IPS-NIHi7 (cell line): ENCODE data around the gene GSC.
"Not testable (repeated sequence)": the region's sequence is repeated elsewhere in the genome, so short reads cannot be mapped to it uniquely, and the experiment has no call there.

Experiments
- DNase-seq: peaks from one replicate; pipeline ENCODE4 v3.0.0; 2012; ENCODE audit warnings: mixed read lengths; ENCODE audit errors: extremely low spot score

GSC gene

GRCh38 chr14:94771906-94772490 is 2.1 kb upstream of the GSC start:
- no peak for DNase-seq

- no peak for DNase-seq
These were observed 1.4 kb upstream of the GSC start for GRCh38 chr14:94771158-94771905.

GRCh38 chr14:94770815-94771157 is 873 bp upstream of the GSC start:
- DNase-seq, result no peak

GRCh38 chr14:94770251-94770749 is 387 bp upstream of the GSC start:
- no peak for DNase-seq

- DNase-seq, result peak; percentile 6
These were observed 1.2 kb downstream of the GSC start for GRCh38 chr14:94768521-94769390.

- DNase-seq, result no peak
These were observed 1.8 kb downstream of the GSC start for GRCh38 chr14:94768141-94768520.

- DNase-seq, result no peak
These were observed 2.5 kb downstream of the GSC start for GRCh38 chr14:94767321-94767878.

GRCh38 chr14:94764573-94764972 is 5.3 kb downstream of the GSC start:
- DNase-seq, result no peak

- no peak for DNase-seq
These were observed 7.5 kb downstream of the GSC start for GRCh38 chr14:94762431-94762830.

GRCh38 chr14:94761997-94762377 is 7.9 kb downstream of the GSC start:
- no peak for DNase-seq

GRCh38 chr14:94761348-94761996 is 8.4 kb downstream of the GSC start:
- no peak for DNase-seq

GRCh38 chr14:94756310-94756882 is 13.5 kb downstream of the GSC start:
- no peak for DNase-seq

GRCh38 chr14:94754391-94754942 is 15.4 kb downstream of the GSC start:
- no peak for DNase-seq

- DNase-seq, result no peak
These were observed 17.1 kb downstream of the GSC start for GRCh38 chr14:94752591-94753436.

- no peak for DNase-seq
These were observed 18.0 kb downstream of the GSC start for GRCh38 chr14:94751956-94752355.

GRCh38 chr14:94751321-94751720 is 18.6 kb downstream of the GSC start:
- no peak for DNase-seq

- no peak for DNase-seq
These were observed 19.5 kb downstream of the GSC start for GRCh38 chr14:94750371-94750770.

- DNase-seq, result peak; percentile 71
These were observed 21.1 kb downstream of the GSC start for GRCh38 chr14:94748667-94749347.

GRCh38 chr14:94747739-94748138 is 22.2 kb downstream of the GSC start:
- DNase-seq, result no peak

- DNase-seq, result not testable (repeated sequence)
These were observed 22.8 kb downstream of the GSC start for GRCh38 chr14:94747153-94747552.
